Gastroesophageal sphincter (tissue), 3 donors: ENCODE results near the gene NHS.

ENCODE experiments used
- CTCF ChIP-seq, 4 experiments: fragments of 200-600 bp in 2 of 4; fragments of 450-650 bp in 2 of 4; sonication (generic) in 1 of 4; IDR thresholded peaks; one replicate each; pipeline ENCODE4 v1.5.1; 2017 to 2019; ENCODE audit warnings: antibody characterized with exemption in 4 of 4, mild to moderate bottlenecking in 2 of 4, moderate library complexity in 2 of 4
- EP300 ChIP-seq: sonication (generic); formaldehyde crosslinking; IDR thresholded peaks from one replicate; pipeline ENCODE4 v1.6.1; 2017; ENCODE audit warnings: antibody characterized with exemption, mild to moderate bottlenecking
- POLR2A ChIP-seq, 2 donors: fragments of 450-650 bp; IDR thresholded peaks; one replicate each; pipeline ENCODE4 v1.6.1; 2017; ENCODE audit warnings: antibody characterized with exemption in 2 of 2, mild to moderate bottlenecking in 2 of 2, moderate library complexity in 1 of 2
- POLR2AphosphoS5 ChIP-seq: sonication (generic); formaldehyde crosslinking; IDR thresholded peaks from one replicate; pipeline ENCODE4 v1.6.1; 2017; ENCODE audit warnings: antibody characterized with exemption

GRCh38 chrX:17758382-17758781 lies 383.4 kb downstream of the NHS start:
- TF ChIP-seq CTCF (IDR thresholded peaks at IDR 0.05) (no peak), POLR2A (IDR thresholded peaks at IDR 0.05) (no peak), EP300 (no peak), POLR2AphosphoS5 (no peak)
